Esophagus (tissue), 2 donors: ENCODE measurements around the gene ZNF836. TPM values are rescaled to one million over a fixed set of nuclear protein-coding genes. Genes with fewer than 3 reads are reported as not detected.
"Not testable (repeated sequence)": the region's sequence is repeated elsewhere in the genome, so short reads cannot be mapped to it uniquely, and the experiment has no call there.

ENCODE experiments used
- H3K27ac ChIP-seq, 2 donors: one replicate each; pipeline ENCODE4 v1.5.1; 2013; ENCODE audit warnings: low read depth in 2 of 2, mild to moderate bottlenecking in 2 of 2, inconsistent platforms in 1 of 2, low read length in 1 of 2, moderate library complexity in 1 of 2
- H3K27me3 ChIP-seq, 2 donors: one replicate each; pipeline ENCODE4 v1.6.1; 2013; ENCODE audit warnings: low read length in 2 of 2, control low read depth in 1 of 2, mild to moderate bottlenecking in 1 of 2; ENCODE audit not compliant: insufficient read depth in 2 of 2, control insufficient read depth in 1 of 2
- H3K36me3 ChIP-seq, 2 donors: one replicate each; pipeline ENCODE4 v1.6.1; 2013; ENCODE audit warnings: low read length in 1 of 2; ENCODE audit not compliant: control insufficient read depth in 2 of 2, insufficient read depth in 2 of 2
- H3K4me1 ChIP-seq, 2 donors: one replicate each; pipeline ENCODE4 v1.6.1; 2013; ENCODE audit warnings: low read length in 1 of 2; ENCODE audit not compliant: control insufficient read depth in 2 of 2, insufficient read depth in 2 of 2
- H3K4me3 ChIP-seq, 2 donors: one replicate each; pipeline ENCODE4 v1.5.1; 2013; ENCODE audit warnings: low read length in 2 of 2, mild to moderate bottlenecking in 2 of 2, low read depth in 1 of 2, moderate library complexity in 1 of 2
- H3K9me3 ChIP-seq, 2 donors: one replicate each; pipeline ENCODE4 v1.6.1; 2013; ENCODE audit warnings: mild to moderate bottlenecking in 2 of 2, low read depth in 1 of 2, low read length in 1 of 2, moderate library complexity in 1 of 2; ENCODE audit not compliant: control insufficient read depth in 2 of 2, insufficient read depth in 1 of 2
- WGBS, 2 donors: extraction: QIAGEN DNeasy Blood & Tissue Kit; methylation state at CpG; one replicate each; pipeline ENCODE4 v1.1.7; 2013; 5-methylcytosine and 5-hydroxymethylcytosine counted together
- polyA plus RNA-seq, 2 donors: library from polyadenylated mRNA; stranded (reverse); fragments of 200-250 nt; gene quantifications; one replicate each; pipeline ENCODE4 v1.2.3, GENCODE V29; 2013
- donor health status: healthy with polysubstance abuse.
- donor health status: Bipolar disorder and iron deficiency.

The ZNF836 gene
- polyA plus RNA-seq, 2 donors, result 3.0 to 4.4 TPM

- Histone ChIP-seq H3K4me3 (peak overlapping the region in 1 of 2 donors; percentile 6), H3K9me3 (no peaks in the 10 kb centered on the region), H3K36me3 (peaks cover 21 to 60% of the 10 kb centered on the region in 2 donors), H3K27ac (no peak overlapping the region), H3K27me3 (no peaks in the 10 kb centered on the region), H3K4me1 (no peaks in the 10 kb centered on the region)
- WGBS, 2 donors, result 84 to 85% methylated on average over 5 of the region's 5 CpGs
These were observed 35.1 kb upstream of the ZNF836 start for GRCh38 chr19:52206481-52206880.

- H3K4me1 ChIP-seq, H3K27ac ChIP-seq, H3K27me3 ChIP-seq, H3K4me3 ChIP-seq, H3K9me3 ChIP-seq: not testable (repeated sequence)
- 83 to 84% methylated on average over 17 of the region's 17 CpGs for WGBS, 2 donors
- peaks cover 10 to 45% of the 10 kb centered on the region in 2 donors for H3K36me3 ChIP-seq
These were observed 29.5 kb upstream of the ZNF836 start for GRCh38 chr19:52200755-52201391.

DNA sequence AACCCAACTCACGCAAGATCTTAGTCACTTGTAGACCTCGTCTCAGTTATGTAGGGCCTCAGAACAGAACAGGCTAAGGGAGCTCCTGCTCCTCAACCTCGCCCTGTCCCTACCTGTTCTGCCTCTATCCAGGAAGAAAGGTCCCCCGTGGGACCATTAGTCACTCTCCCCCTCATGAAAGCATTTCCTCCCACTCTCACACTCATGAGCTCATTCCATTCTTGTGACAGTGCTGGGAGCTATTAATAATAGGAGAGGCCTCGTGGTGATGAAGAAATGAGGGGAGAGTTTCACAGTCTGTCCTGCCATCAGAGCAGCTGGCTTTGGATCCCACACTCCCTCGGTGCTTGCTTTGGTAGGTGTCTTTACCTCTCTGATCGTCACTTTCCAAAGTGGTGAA lies 28.6 kb upstream of the ZNF836 start:
- no peak overlapping the region for H3K4me3 ChIP-seq
- peak overlapping the region; percentile 28 to 78 for H3K27ac ChIP-seq
- H3K27me3 ChIP-seq, result no peaks in the 10 kb centered on the region
- H3K4me1 ChIP-seq, result peaks cover 0 to 2% of the 10 kb centered on the region in 2 donors
- no peaks in the 10 kb centered on the region for H3K9me3 ChIP-seq
- H3K36me3 ChIP-seq, result peaks cover 10 to 42% of the 10 kb centered on the region in 2 donors
- 48 to 52% methylated on average over 7 of the region's 7 CpGs for WGBS, 2 donors

GRCh38 chr19:52198678-52199077 lies 27.3 kb upstream of the ZNF836 start:
- Histone ChIP-seq H3K4me1 (peaks cover 2 to 3% of the 10 kb centered on the region in 2 donors), H3K27me3 (no peaks in the 10 kb centered on the region), H3K27ac (no peak overlapping the region), H3K4me3 (no peak overlapping the region), H3K9me3 (no peaks in the 10 kb centered on the region), H3K36me3 (peaks cover 8 to 31% of the 10 kb centered on the region in 2 donors)
- WGBS, 2 donors, result 40 to 42% methylated on average over 3 of the region's 3 CpGs

DNA sequence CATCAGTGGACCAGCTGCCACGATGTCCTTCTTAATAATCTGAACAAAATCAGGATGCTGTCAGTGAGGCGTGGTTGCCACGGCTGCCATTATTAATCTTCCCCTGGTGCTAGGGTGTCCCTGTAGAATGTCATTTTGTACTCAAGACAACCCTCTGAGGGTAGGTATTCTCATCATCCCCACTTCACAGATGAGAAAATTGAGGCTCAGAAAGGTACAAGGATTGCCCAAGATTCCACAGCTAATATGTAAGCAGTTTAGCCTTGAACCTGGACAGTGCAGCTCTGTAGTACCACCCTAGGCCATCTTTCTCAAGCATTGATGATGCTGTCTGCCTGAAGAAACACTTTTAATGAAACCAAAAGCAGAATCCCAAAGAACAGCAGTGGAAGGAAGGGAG lies 26.5 kb upstream of the ZNF836 start:
- WGBS, 2 donors, result 85 to 88% methylated on average over 3 of the region's 3 CpGs
- Histone ChIP-seq H3K27ac (no peak overlapping the region), H3K36me3 (peaks cover 8 to 24% of the 10 kb centered on the region in 2 donors), H3K4me1 (peaks cover 2 to 3% of the 10 kb centered on the region in 2 donors), H3K27me3 (no peaks in the 10 kb centered on the region), H3K4me3 (no peak overlapping the region), H3K9me3 (no peaks in the 10 kb centered on the region)

DNA sequence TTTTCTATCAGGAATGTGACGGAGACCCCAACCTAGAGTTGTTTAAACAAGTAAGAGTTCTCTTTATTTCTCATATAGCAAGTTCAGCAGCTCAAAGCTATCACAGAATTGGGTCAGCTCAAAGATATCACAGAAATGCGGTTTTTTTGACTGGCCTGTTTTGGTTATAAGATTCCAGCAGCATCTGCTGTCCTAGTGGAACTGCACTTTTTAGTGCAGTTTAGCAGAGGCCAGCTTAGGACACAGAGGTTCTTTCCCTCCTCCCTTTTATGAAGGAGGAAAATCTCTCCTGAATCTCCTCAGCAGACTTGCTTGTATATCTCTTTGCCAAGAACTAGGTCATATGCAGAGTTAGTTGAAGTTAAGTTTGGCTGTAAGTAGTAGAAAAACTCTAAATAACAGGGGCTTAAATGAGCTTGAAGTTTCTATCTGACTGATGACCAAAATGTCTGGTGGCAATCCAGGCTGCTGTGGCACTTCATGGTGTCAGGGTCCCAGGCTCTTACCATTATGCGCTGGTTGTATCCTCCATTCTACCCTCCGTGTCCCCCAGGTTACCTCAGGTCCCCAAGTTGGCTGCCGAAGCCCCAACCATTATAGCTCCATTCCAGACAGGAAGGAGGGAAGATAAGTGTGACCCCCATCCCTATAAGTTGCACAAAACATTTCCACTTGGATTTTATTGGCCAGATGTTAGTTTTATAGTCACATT lies 25.0 kb upstream of the ZNF836 start:
- Histone ChIP-seq H3K9me3 (no peaks in the 10 kb centered on the region), H3K4me3 (no peak overlapping the region), H3K36me3 (peaks cover 6 to 20% of the 10 kb centered on the region in 2 donors), H3K27me3 (no peaks in the 10 kb centered on the region), H3K27ac (no peak overlapping the region), H3K4me1 (peaks cover 3 to 6% of the 10 kb centered on the region in 2 donors)
- WGBS, 2 donors, result 90 to 91% methylated on average over 5 of the region's 5 CpGs

DNA sequence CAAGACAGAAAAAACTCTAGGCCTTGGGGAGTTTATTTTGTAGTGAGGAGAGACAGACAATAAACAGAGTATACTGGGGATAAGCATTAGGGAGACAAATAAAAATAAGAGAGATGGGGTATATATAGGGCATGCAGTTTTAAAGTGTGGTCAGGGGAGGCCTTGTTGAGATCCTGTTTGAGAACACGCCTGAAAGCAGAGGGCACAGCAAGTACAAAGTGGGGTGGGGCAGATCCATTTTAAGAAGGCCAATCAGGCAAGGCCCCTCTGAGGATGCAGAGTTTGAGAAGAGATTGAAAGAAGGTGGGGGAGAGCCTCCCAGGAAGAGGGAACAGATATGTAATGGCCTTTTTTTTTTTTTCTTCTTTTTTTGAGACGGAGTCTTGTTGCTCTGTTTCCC lies 20.5 kb upstream of the ZNF836 start:
- H3K4me1 ChIP-seq, result peaks cover 3 to 7% of the 10 kb centered on the region in 2 donors

DNA sequence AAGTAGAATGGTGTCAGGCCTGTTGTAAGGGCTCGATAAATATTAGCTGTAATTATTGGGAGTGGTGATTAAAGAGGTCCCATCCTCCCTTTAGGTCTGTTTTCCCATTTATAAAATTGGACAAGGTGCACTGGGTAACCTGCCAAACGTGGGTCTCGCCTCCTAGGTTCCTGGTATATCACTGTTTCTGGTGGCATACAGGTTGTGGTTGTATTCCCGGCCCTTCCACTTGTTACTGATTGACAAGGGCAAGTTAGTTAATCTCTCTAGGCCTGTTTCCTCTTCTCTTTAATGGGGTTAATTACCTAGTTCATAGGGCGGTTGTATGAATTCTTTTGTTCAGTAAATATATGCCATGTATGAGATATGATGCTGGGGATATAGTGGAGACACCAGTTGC lies 20.0 kb upstream of the ZNF836 start:
- Histone ChIP-seq H3K9me3 (no peaks in the 10 kb centered on the region), H3K27me3 (no peaks in the 10 kb centered on the region), H3K4me3 (peak overlapping the region; percentile 93 to 97), H3K27ac (peak overlapping the region; percentile 99 to 100), H3K36me3 (peaks cover 5 to 6% of the 10 kb centered on the region in 2 donors), H3K4me1 (peaks cover 3 to 7% of the 10 kb centered on the region in 2 donors)
- 54 to 55% methylated on average over 5 of the region's 5 CpGs for WGBS, 2 donors

More for the DNA sequence above, 20.5 kb upstream of the ZNF836 start:
- H3K36me3 ChIP-seq, result peaks cover 6 to 9% of the 10 kb centered on the region in 2 donors
- WGBS, 2 donors, result 51 to 52% methylated on average over 2 of the region's 2 CpGs
- no peak overlapping the region for H3K4me3 ChIP-seq
- no peaks in the 10 kb centered on the region for H3K9me3 ChIP-seq
- peak overlapping the region; percentile 33 to 76 for H3K27ac ChIP-seq
- H3K27me3 ChIP-seq, result no peaks in the 10 kb centered on the region

- Histone ChIP-seq H3K4me3 (peak overlapping the region; percentile 93 to 97), H3K27ac (peak overlapping the region; percentile 99 to 100), H3K27me3 (no peaks in the 10 kb centered on the region), H3K36me3 (peaks cover 5 to 6% of the 10 kb centered on the region in 2 donors), H3K9me3 (no peaks in the 10 kb centered on the region), H3K4me1 (peaks cover 3 to 7% of the 10 kb centered on the region in 2 donors)
- 3 to 4% methylated on average over 40 of the region's 40 CpGs for WGBS, 2 donors
These were observed 19.3 kb upstream of the ZNF836 start for GRCh38 chr19:52190487-52191293.
